GM19240 (cell line): Measurements from ENCODE around the gene PLB1.

Experiments
- DNase-seq: peaks from one replicate; pipeline ENCODE4 v3.0.0; 2011; ENCODE audit warnings: low spot score; ENCODE audit not compliant: insufficient read length

The PLB1 gene

DNA sequence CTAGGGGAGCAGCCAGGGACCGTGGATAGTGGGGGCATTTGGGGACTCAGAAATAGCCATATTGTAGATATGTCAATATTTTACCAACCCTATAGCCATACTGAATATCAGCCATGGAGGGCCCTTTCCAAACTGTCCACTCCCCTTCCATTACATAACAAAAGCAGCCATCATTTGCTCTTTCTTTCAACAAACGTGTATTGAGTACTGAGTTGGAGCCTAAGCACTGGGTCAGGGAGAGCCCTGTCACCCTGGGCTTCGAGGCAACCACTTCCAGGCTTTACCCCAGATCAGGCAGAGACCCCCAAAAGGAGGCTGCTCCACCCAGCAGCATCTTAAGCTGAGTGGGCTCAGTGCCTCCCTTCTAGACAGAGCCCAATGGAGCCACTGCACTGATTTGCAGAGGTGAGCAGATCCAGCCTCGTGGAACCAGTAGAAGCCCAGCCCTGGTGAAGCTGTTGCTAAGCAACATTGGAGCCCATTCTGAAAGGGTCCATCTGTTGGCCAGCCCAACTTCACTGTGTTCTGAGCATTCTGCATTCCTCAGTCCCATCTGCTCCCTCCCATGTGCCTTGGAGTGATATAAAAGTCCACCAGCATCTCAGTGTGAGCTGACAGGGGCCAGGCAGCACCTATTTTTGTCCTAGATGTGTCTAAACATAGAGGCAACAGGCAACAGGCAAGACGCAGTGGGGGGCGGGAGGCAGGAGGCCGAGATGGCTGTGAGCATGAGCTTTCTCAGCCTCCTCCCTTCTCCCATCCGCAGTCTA lies 112.1 kb downstream of the PLB1 start:
- no peak for DNase-seq

DNA sequence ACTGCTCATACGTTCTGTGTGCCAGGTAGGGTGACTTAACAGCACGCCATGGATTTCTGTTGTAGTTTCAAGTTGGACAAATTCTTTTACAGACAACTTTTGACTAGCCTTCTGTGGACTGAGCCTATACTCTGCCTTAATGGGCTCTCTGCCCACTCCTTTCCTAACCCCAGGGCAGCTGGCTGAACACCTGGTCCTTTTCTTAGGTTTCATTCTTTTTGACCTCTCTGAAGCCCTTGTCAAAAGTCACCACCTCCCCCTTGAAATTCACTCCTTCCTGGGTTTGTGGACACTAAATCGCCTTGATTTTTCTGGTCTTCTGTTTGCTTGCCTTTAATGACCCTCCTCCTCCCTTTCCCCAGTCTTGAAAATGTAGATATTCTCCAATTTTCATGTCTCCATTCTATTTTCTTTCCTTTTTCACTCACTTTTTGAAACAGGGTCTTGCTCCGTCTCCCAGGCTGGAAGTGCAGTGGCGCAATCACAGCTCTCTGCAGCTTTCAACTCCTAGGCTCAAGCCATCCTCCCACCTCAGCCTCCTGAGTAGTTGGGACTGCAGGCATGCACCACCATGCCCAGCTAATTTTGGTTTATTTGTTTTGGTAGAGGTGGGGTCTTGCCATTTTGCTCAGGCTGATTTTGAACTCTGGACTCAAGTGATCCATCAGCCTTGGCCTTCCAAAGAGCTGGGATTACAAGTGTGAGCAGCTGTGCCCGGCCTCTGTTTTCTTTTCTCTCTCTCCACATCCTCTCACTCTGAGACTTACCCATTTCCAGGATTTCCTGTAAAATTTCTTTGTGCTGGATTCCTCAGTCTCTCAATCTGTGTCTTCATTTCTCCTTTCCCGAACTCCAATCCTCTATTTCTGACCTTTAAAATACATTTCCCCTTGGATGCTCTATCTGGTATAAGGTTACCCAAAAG lies 112.9 kb downstream of the PLB1 start:
- DNase-seq, result no peak

DNA sequence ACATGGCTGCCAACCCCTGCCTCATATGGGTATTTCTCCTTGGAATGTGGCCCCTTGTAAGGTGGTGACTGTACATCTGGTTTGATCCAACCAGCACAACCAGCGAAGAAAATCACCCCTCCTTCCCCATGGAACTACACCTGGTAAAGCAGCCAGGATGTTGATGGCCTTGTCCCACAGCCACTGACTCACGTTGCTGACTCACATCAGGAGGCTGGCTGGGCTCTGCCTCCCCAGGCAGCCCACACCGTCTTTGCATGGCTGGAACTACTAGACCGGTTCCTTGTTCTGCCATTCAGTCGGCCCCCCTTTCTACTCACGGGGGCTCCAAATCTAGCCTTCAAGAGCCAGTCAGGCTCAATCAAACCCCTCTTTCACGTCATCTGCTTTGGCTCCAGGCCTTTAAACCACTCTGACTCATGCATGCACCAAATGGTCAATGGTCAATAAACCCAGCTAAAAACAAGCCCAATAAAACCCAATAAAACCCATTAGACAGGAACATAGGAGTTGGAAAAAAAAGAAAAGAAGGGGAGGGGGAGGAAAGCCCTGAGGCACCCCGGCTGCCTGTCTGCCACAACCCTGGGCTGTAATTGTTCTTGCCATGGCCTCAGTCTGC lies 114.8 kb downstream of the PLB1 start:
- DNase-seq, result no peak

DNA sequence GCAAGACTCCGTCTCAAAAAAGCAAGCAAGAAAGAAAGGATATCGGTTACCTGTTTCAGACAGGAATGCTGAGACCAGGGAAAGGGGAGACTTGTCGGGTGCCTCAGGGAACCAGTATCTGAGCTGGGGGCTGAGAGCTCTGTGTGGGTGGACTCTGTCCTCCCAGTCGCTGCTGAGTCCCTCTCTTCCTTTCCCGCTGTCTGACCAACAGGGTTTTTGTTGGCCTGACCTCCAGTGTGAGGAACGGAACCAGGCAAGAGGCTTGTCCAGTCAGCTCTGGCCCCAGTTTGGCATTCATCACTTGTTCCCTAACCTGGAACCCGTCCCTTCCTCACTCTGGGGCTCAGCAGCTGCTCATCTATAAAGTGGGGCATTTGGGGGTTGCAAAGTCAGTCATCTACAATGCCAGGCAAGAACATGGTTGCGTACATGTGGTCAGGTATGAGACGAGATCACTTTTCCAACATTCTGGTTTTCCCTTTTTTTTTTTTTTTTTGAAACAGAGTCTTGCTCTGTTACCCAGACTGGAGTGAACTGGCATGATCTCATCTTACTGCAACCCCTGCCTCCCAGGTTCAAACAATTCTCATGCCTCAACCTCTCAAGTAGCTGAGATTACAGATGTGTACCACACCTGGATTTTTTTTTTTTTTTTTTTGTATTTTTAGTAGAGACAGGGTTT lies 116.4 kb downstream of the PLB1 start:
- no peak for DNase-seq

DNA sequence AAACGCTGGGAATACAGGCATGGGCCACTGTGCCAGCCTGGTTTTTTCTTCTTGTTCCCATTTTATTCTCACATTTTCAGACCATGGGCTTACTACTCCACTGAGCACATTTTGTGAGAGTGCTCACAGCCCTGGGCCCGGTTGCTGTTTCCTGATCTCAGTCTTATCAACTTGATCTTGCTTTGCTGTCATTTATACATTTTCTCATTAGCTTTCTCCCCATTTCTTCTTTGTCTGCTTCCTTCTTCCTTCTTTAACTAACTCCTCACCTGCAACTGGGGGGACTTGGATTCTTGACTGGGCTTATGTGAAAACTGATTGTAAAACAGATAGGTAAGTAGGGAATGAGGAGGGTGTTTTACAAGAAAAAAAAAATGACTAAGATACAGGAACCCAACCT lies 117.3 kb downstream of the PLB1 start:
- DNase-seq, result no peak

DNA sequence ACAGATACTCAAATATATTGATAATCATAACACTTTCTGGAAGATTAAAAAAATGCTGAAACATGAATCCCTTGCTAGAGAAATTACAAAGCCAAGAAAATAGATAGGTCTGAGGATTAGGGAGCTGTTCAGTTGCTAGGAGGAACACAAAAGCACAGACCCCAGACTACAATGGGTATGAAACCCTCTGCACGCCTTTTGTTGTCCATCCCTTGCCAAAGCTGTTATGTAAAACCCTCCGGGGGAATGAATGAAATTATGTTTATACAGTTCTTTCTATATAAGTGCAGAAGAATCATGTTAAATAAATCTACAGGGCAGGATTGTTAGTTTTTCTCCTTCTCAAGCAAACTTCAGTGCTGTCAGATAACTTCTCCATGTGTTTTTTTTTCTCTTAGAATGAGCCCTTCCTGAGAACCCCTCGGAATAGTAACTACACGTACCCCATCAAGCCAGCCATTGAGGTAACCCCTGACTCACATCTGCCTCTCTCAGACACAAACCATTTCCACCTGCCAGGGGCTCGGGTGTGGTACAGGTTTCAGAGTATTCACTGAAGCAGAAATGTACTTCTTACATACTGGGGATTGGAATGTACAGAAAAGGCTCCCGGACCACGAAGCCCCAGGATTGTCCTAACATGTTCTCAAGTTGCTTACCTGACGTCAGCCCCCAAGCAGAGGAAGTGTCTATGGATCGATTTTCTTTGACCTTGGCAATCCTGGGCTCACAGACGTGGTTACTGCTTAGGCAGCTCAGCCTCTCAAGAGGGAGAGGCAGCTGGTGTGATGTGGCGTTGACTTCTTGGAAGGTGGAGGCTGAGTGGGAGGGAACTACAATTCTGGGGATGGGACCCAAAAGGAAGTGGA lies 118.0 kb downstream of the PLB1 start:
- DNase-seq, result no peak

DNA sequence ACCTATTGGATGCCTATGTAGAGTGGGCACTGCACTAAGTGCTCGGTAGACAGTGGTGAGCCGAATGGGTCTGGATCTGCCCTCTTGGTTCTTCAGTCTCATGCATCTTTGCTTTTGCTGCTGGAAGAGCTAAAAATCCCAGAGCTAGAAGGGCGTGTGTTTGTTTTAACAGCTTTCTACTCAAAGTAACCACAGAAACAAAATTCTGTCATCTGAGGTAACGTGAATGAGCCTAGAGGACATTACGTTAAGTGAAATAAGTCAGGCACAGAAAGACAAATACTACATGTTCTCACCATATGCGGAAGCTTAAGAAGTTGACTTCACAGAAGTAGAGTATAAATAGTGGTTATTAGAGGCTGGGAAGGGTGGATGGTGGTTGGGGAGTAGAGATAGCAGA lies 119.8 kb downstream of the PLB1 start:
- no peak for DNase-seq

DNA sequence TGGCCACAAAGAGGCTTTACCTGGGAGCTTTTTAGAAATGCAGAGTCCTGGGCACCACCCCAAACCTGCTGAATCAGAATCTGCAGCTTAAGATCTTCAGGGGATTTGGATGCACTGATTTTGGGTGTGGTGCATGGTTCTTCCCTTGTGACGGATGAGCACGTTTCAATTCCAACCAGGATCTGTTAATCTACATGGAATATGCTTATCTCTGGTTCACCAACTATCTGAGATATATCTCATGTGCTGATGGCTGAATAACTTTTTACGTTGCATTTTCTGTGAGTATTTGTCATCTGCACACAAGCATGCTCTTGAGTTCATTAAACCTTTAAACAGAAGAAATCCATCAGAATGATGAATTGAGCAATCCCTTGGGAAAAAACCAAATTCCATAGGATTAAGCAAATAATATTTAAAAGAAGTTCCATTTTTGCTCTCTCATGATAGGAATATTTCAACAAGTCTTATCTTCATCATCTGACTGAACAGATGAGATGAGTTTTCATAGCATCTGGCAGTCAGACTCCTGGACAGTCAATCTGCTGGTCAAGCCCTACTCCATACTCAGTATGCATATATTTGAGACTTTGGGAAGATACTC lies 120.6 kb downstream of the PLB1 start:
- DNase-seq, result no peak

DNA sequence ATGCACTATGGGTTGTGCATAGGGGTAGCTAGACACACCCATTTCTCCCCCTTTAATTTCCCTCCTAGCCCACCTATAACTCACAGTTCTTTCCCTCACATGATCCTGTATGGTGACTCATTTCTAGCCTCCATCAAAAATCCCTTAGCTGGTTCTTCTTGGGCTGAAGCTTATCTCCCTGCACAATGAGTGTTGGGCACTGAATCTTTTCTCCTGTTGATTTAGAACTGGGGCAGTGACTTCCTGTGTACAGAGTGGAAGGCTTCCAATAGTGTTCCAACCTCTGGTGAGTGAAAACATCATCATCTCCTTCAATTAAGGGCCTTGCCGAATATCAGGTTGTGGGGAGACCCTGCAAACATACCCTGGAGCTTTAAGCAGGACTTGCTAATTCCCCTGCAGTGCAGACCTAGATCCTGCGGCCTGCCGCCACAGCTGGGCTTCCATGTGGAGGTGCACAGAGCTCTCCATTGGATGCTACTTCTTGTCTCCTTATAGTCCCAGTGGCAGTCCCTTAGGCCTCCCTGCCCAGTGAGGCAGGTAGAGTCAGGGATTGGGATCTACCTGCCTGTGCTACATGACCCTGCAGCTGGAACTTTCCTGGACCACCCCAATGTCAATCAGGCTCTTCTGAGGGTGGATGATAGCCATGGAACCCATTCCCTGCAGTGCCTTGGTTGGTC lies 121.8 kb downstream of the PLB1 start:
- no peak for DNase-seq

DNA sequence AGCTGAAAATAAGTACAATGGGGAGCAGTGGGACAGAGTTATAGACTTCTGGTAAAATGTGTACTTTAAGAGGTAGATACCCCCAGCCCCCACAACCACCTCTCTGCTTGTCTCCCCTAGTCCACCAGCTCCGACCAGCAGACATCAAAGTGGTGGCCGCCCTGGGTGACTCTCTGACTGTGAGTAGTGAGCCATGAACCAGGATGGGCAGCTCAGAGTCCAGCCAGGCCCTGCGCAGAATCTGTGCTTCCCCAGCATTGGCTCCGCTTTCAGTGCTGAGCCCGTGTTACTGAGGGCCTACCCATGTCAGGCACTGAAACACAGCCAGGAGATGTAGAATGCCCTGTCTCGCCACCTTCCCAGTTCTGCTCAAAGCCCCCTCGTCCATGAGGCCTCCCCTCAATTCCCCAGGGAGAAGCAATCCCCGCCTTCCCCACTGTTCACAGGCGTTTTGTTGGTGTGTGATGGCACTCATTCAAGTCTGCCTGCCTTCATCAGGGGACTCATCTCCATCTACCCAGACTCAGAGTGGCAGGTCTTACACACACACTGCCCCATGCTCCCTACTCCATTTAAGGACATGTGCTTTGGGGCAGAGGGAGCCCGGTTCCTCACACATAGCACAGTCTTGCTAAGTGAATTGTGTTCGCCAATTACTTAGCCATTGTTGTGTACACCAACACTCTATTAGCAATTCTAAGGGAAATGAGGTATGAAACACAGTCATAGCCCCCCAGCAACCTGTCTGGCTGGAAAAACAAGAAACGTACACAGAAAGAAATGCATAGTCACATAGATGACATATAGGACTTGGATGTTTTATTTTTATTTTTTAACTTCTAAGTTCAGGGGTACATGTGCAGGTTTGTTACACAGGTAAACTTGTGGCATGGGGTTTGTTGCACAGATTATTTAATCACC lies 122.6 kb downstream of the PLB1 start:
- DNase-seq, result no peak

DNA sequence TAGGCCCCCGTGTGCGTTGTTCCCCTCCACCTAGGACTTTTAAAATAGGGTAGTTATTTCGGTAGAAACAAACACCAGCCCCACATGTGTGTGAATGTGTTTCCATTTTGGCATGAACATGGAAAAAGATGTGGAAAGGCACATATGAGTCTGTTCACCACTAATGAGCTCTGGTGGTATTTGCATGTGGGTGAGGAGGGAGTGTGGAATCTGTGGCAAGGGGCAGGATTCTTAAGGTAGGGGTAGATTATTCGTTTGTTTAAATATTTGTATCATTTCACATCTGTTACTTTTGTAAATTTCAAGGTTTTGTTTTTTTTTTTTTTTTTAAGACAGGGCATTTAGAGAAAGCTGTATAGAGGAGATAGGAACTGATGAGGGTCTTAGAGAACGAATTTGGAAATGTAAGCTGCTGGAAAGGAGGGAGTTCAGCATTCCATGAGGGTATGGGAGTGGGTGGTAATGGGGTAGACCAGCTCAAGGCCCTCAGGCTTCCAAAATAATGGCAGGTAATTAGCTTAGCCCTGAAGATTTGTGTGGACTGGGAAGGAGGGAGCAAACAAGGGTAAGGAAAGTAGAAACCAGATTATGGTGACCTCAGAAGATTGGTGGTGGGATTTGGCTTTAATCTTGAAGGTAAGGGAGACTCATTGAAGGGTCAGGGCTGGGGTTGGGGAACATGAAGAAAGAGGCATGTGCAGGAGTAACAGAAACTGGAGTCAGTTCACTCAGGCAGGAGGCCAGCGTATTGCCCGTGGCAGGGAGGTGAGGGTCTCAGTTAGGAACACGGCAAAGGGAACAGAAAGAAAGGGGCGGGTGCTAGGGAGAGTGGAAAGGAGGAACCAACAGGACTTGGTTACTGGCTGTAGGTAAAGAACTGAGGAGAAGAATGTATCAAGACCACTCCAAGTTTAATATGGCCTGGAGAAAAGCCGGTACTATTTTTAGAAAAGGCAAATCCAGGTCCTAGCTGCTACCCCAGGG lies 123.6 kb downstream of the PLB1 start:
- no peak for DNase-seq

DNA sequence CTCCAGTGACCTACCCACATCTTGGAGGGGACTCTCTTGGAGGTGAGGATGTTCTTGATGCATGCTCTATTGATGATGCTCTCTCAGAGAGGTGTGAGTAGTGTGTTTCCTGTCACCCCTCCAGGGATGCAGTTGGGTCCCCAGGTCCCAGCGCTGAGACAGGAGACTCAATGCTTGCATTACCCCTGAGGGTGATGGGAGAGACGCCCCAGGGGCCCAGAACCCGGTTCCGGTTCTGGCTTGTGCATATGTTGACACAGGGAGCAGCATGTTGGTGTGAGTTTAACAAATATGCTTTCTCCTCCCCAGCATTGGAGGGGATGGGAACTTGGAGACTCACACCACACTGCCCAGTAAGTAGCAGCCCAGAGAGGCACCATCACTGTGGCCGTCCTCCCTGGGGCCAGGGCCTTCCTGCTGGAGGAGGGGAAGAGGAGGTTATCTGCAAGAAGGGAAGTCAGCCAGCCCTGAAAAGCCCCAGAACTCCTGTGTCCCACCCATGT lies 124.5 kb downstream of the PLB1 start:
- DNase-seq, result no peak

DNA sequence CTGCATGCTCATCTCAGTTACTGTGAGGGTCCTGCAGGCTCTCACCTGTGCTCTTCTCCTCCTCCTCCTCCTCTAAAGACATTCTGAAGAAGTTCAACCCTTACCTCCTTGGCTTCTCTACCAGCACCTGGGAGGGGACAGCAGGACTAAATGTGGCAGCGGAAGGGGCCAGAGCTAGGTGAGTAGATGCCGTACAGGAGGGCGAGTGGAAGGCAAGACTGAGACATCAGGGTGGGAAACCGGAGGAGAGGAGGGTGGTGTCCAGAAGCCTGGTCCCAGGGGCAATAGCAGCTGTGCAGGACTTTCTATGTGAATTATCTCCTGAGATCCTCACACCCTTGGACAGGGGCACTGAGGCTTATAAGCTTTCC lies 124.9 kb downstream of the PLB1 start:
- DNase-seq, result no peak

DNA sequence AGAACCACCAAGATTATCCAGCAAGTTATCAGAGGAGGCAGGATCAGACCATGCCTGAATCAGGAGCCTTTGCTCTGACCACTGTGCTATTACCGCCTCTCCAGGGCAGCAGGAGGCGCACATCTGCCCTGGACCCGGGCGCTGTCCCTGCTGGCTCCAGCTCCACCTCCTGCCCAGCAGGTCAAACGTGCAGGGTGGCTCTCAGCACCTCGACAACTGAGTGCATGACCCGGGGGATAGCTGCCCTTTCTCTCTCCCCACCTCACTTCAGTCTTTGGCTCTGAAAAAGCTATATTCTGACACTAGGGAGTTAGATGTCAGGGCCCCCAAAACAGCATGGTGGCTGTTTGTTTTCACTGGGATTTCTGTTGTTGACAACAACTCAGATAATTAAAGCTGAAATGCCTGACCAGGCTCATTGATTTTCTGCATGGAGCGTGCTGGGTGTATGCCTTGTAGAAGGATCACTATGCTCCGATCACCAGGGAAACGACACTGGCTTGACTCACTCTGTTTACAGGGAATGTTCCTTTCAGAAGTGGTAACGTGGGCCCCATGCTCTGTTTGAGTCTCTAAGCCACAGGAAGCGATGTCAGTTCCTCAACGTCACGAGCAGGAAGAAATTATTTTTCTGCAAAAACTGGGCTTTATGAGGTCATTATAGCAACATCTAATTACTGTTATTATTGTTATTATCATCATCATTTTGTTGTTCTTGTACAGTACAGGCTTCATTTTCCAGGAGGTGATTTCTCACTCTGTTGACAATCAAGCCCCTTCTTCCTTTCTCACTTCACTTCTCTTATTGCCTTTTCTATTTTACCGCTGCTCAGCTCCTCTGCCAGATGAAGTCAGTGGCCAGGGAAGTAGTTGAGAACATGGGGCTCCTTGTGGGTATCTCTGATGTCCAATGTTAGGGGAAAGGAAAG lies 125.6 kb downstream of the PLB1 start:
- no peak for DNase-seq

DNA sequence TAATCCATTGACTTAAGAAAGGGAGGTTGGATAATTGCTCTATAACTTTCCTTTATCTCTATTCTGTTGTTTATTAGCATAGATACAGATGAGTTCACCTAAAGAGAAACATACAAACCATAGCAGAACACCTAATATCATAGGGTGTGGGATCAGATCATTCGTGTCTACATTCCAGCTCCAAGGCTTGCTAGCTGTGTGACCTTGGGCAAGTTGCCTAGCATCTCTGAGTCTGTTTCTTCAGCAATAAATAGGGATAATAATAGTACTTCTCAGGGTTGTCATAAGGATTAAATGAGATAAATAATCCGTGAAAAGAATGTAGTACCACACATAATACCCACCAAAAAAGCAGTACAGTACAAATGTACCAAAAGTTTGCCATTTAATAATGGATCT lies 126.2 kb downstream of the PLB1 start:
- no peak for DNase-seq
